HG02798 (cell line): ENCODE data around the gene PTPRD.

ENCODE experiments used
- ATAC-seq: cut with Tn5 transposase; IDR thresholded peaks from one replicate; pipeline ENCODE4 v1.9.1; 2021; ENCODE audit warnings: mild to moderate bottlenecking; ENCODE audit not compliant: unreplicated experiment, poor library complexity

Gene PTPRD

DNA sequence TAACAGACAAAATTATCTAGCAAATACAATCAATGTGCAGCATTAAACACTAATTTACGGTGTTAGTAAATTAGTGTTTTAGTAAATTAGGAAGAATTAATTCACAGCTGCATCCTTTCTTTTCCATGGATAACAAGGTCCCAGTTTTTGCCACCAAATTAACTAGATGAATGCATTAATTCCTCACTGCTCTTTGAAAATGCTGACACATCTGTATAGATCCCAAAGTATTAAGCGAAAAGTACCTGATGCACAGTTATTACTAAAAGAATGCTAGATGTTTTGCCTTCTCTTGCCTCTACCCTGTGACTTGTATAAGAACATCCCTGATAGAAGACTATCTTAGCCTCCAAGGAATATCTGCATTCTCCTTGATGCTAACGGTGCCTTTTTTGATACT is 2200.5 kb downstream of the PTPRD start:
- no peak for ATAC-seq

DNA sequence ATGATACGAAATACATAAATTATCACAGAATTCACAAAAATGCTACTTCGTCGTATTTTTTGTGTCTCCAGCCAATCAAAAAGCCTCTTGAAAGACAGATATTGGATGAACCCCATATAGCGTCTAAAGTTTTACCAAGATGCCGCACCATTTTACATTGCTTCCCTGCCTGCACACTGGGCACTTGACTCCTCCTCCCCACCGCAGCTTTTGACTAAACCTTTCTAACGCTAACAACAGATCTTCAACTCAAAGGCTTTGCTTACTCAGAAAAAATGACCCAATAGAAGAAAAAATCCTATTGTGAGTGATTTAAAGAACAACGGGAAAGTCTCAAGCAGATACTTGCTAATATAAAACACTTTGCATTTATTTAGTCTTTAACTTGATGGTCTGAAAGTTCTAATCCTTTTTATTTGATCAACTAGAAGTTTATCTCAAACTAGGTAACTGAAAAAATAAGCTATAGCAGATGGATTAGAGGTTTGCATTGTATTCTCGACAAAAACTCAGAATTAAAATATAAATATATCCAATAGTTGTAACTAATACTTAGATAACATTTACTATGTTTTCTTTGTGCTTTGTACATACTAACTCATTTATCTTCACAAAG is 2204.1 kb downstream of the PTPRD start:
- no peak for ATAC-seq

DNA sequence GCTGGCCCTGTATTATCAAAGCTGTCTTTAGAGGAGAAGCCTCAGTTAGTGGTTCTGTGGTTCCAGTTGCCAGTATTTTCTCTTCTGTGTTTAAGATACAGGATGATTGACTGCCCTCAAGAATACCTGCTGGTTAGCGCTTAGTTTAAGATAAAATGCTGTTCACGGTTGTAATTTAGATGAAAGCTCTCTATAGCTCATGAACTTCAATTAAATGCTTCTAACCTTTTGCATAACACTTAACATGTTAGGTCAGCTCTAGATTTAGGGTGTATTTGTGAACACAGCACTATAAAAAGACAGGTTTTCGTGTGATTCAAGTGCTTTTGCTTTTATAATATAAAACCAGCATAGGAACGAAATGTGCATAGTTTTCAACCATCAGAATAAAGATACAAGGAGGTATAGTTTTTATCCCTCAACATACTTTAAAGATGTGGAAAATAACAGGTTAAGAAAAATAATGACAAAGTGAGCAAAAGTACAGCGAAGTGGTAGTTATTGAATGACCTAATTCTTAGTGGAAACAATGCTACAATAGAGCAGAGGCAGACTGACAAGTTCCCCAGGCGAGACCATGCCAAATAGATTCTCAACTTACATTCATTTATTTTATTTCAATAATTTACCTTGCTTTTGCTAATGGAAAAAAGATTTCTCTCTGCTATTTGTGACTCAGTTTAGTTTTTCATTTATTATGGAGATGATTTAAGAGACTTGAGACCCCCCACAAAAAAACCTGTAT is 2210.7 kb downstream of the PTPRD start:
- no peak for ATAC-seq

DNA sequence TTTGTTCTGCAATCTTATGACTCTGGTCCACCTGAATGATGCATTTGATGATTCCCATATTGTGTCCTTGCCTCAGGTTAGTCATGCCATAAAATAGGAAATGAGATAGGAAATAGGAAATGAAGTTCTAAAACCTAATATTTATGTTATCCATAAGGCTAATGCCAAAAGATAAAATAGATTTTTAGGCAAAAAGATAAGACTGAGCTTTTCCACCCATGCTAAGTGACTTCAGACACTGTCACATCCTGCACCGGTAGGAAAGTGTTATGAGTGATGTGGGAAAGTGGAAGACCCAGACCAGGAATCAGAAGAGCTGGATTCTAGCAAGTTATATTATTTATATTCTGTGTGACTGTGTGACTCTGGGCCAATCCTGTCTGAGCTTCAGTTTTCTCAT is 2212.4 kb downstream of the PTPRD start:
- no peak for ATAC-seq

DNA sequence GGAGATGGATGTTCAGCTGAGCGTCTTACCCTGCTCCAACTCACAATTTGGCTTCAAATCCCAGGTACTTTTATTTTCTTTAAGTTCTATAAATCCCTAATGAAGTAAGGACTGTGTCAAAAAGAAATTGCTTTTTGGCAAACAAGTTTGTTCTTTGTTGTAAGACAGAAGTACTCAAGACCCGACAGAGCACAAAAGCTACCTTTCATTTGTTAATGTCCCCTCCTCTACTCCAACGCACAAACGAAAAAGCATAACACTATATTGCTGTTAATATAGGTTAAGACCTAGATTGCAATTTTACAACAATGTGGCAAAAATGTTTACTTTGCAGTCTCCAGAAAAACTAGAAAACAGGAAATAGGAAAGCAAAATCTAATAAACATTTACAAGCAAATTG is 2217.8 kb downstream of the PTPRD start:
- ATAC-seq = no peak

DNA sequence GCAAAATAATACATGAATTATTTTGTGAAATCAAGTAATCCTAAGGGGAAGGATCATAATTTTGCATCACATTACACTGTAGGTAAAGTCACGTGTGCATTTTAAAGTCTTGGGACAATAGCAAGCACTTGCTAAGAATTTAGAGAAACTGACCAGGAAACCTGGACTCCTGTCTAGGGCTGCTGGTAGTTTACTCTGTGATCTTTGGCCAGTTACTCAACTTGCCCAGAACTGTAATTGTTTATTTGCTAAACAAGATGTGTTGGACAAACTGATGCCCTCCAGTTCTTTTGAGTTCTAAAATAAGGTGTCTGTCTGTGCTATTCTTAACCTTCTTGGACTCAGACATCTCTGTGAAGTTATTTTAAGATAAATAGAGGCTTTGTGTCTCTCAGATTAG is 2218.5 kb downstream of the PTPRD start:
- no peak for ATAC-seq

DNA sequence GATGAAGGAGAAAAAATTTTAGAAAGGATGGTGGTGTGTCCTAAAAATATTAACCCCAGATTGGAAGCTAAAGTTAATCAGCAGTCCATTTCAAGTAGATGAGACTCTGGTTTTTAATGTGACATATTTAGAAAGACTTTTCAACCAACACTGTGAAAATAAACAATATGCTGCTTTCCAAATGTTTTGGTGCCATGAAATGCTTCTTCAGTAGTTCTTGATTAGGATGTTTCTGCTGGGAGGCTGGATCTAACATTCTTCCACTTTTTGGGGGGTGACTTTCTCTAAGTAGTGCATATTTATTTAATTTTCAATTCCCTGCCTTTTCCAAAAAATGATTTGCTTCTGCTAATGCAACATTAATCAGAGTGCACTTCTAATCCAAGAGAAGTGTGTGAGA is 2219.9 kb downstream of the PTPRD start:
- no peak for ATAC-seq

DNA sequence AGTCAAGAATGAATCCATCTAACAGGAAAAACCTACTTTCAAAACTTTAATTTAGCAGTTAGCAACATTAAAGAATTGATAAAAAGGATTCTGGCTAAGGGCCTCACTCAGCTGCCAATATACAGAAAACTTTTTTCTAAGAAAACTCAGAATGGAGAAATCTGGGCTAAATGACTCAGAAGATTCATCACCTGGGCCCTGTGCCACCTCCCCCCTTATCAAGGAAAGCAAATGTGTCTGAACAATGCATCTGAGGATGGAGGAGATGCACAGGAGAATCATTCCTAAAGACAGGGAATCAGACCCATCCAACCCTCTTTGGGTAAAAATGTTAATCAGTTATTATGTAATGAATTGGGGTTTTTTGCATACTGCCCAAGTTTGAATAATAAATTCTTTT is 2221.2 kb downstream of the PTPRD start:
- no peak for ATAC-seq

DNA sequence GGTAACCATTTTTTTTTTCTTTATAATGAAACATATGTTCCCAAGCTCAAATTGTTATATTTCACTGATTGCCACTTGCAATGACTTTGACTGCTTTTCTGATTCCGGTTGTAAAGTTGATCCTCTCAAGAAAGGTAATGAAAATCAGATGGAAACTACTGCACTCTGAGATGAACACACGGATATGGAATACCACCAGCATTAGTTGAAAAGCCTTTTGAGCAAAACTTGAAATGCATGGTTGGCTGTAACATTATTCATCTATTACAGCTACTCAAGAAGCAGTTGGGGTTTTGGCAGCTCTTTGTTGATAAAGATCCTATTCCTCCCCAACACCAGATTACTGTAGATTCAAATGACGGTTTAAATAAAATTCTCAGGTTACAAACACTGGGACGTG is 2221.7 kb downstream of the PTPRD start:
- ATAC-seq = no peak

DNA sequence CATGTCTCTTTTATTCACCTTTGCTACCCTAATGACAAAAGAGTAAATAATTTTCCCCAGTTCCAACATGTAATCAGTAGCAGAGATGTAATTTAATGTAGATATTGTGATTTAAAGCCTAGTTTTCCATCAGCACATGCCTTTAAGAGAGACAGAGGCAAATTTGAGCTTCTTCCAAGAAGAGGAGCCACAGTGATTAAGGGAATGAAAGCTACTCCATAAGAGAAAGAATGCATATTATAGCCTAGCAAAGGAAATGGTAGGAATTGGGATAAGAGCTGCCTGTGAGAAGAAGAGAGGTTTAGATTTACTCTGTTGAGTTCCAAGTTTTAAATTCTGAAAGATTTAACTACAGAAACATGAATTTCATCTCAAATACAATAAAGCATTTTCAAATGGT is 2222.2 kb downstream of the PTPRD start:
- ATAC-seq = no peak

DNA sequence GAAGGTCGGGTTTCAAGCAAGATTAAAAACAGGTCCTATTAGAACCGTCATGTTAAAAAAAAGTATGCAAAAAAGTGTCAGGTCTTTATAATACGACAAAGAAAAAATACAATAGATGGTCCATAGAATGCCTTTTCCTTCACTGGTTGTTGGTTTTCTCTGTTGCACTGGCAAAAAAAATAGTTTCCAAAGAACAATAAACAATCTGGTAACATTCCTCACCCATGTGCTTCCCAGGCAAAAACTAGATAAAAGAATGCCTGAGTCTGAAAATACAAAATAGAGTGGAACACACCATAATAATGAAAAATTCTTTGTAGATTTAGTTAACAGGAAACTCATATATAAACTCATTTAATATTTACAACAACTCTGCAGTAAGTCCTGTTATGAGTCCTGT is 2223.3 kb downstream of the PTPRD start:
- no peak for ATAC-seq

DNA sequence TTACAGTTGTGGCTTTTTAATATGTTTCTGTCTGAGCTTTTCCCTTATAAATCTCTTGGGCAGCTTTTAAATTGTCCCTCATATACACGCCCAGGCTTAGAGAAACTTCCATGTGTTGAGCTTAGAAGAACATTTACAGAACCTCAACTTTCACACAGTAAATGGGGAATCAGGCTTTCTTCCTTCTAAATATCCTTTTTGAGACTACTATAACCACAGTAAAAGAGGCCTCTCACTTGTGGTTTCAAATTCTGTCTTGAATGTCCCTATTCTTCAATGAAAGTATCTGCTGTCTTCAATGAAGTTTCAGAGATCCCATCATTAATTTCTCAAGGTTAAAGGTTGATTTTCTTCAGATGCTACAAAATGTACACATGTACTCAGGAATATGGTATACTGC is 2224.7 kb downstream of the PTPRD start:
- ATAC-seq = no peak

DNA sequence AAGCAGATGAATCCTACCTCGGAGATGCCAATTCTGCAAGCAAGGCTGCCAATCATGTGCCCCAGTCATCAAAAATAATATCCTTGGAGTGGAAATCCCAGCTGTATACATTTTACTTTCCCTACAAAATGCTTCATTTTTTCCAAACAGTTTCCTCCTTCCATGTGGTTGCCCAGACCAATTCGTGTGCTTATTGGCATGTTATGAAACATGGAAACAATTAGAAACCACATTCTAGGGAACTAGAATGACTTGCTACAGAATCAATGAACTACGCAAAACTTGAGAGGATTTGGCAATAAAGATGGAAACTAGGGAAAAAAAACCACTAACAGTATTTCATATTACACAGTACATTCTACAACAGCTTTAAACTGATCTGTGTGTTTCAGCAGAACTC is 2228.7 kb downstream of the PTPRD start:
- no peak for ATAC-seq

DNA sequence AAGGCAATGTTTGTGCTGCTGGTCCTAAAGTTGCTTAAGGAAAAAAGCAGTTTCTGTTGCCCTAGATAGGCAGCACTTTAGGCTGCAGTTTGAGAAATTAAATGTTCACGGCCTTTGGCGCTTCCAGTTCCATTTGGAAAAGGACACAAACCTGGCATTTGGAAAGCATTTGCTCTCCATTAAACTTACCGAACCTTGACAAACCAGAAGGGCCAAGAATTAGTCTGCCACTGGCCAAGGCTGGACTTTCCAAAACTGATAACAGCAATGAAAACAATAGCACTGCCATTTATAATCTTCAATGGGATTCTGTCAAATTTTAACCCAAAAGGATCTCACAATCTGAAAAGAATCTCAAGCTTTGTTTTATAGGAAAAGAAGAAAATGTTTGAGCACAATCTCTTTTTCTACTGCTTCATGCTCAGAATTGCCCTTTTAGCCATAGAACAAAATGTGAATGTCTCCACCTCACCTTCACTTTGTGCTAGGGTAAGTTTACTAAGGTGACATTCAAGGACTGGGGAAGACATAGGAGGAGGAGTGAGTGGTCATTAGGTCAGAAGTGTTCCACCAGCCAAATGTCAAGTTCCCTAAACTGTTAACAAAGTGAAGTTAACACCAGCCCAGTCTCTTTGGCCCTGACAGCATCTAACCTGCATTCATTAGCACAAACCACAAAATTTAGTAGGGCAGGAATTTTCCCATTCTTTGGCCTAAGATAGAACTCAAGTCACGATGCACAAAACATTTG is 2229.8 kb downstream of the PTPRD start:
- no peak for ATAC-seq

DNA sequence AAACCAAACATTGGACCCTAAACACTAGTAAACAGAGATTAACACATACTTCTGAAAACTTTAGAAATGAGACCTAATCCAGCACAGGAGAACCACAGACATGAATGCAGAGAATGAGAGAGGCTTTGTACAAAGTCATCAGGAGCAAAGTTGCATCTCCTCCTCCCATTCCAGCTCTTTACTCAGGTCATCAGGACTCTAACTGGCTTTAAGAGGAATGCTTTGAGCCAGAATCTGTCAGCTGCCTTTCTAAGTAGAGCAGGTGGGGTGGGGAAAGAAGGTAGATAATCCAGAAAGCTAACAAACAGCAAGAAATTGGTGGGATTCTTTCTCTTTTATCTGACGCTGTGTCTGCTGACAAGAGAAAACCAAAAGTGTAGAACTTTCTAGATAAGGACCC is 2230.5 kb downstream of the PTPRD start:
- ATAC-seq = no peak

DNA sequence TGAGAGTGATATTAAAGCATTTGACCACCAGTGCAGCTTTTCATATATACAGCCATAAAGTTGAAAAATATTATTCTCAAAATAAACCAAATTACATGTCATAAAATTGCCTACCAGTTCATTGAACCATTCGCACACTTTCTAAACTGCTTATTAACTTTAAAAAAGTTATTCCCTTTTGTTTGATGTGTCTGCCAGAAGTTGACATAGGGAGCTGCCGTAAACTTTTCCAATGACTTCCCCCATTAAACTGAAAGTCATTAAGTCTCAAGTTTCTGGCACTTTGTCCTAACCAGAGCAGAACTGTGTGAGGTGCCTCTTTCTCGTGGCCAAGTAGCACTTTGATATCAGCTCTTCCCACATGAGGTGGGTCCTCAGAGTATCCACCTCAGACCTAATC is 2231.2 kb downstream of the PTPRD start:
- no peak for ATAC-seq

DNA sequence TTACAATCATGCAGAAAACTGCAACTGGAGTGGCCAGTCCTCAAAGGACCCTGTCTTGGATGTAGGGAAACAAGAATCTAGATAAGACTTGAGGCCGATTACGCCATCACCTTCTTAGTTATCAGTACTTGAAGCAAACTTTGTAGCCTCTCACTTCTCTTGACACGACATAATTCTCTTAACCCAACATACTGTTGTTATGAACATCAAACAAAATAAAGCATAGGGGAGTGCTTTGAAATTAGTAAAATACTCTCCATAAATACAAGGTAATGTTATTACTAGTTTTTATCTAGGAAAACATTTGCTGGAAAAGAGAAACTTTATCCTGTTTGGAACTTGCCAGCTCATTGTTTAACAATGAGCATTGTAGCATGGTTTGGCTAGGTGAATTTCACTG is 2238.3 kb downstream of the PTPRD start:
- ATAC-seq = no peak

DNA sequence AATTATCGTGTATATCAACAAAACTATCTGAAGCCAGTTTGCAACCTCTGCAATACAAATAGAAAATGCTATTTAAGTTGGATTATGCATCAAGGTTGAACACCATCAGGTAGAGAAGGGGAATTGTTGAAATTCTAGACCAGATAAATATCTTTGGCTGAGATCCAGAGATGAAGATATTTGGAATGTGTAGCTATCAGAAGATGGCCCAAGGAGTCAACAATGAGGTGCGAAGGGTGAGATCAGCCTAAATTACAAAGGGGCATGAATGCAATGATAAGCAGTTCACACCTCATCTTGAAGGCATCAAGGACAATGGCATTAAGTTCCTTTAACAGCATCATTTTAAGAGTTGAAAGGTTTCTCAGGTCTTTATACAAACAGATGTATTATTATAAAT is 2241.1 kb downstream of the PTPRD start:
- ATAC-seq = no peak

DNA sequence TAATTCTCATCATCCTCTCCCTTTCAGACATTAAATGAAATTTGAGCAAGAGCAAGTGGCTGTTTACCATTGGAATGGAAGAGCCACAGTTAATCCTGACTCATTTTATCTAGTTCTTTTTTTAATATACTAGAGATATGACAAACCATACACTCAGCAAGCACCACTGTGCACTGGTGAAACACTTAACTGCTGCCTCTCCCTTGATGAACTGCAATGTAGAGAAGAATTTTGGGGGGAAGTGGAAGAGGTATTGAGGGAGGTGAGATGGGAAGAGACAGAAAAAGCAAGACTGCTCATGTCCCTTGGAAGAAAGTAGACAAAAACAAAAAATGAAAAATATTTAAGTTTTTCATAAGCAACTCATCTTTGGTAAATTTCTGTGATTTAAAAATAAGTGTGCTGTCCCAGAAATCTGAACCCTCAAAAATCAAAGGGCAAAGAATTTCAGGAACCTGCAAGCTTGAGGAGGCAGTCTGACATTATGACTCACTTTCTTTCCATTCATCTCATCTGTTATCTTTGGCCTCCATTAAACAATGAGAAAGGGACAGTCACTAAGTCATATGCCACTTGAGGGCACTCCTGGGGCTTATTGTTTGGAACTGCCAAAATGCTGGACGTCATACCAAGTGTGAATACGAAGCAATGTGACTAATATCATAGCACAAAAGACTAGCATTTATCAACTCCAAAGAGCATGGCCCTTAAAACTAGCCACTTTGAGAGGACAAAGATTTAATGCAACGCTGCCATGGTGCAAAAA is 2246.5 kb downstream of the PTPRD start:
- no peak for ATAC-seq

DNA sequence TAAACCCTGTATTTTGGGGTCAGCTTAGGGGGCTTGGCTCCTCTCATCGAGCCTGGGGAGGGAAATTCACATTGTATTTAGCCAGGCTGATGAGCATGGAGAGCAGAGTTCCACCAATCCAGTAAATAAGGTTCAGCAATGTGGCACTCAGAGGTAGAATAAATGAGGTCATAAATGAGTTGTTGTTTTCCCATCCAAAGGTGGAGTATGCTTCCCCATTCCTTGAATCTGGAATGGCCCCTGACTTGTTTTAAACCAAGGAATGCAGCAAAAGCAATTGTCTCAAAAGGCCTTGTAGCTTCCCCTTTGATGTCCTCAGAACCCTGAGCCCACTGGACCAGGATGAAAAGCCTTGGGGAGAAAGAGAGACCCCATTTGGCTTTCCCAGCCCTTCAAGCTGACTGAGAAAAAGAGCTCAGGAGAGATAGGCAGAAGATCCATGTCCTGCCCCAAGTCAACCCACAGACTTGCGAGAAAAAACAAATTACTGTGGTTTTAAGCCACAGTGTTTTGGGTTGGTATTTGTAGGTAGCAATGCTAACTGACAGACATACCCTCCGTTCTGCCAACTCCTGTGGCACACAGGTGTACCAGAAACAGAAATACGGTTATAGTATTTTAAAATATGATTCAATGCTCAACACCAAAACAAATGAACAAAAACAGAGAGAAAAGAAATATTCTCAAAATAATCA is 2247.2 kb downstream of the PTPRD start:
- no peak for ATAC-seq
